ENCODE measurements around the gene LRRC36.

GRCh38 chr16:67409631-67410030, 83.0 kb downstream of the LRRC36 start:
- TF ChIP-seq GATA3 (IDR thresholded peaks at IDR 0.05; ENCODE audit: low read depth, low read length) (no peak), GATA2 (IDR thresholded peaks at IDR 0.05; ENCODE audit: low read depth, low read length) (no peak)
